GM10266 (cell line): ENCODE measurements around the gene MCCC2.
"Not testable (repeated sequence)": the region's sequence is repeated elsewhere in the genome, so short reads cannot be mapped to it uniquely, and the experiment has no call there.

Experiments
- DNase-seq: peaks from one replicate; pipeline ENCODE4 v3.0.0; 2012; ENCODE audit errors: extremely low spot score
- TF ChIP-seq, protein P1 (sequence below): IDR thresholded peaks from 2 replicates; pipeline ENCODE4 v1.5.1; 2012; ENCODE audit warnings: mild to moderate bottlenecking, low read depth; ENCODE audit not compliant: control insufficient read depth, insufficient read depth; ENCODE audit errors: missing control alignments

Gene MCCC2

DNA sequence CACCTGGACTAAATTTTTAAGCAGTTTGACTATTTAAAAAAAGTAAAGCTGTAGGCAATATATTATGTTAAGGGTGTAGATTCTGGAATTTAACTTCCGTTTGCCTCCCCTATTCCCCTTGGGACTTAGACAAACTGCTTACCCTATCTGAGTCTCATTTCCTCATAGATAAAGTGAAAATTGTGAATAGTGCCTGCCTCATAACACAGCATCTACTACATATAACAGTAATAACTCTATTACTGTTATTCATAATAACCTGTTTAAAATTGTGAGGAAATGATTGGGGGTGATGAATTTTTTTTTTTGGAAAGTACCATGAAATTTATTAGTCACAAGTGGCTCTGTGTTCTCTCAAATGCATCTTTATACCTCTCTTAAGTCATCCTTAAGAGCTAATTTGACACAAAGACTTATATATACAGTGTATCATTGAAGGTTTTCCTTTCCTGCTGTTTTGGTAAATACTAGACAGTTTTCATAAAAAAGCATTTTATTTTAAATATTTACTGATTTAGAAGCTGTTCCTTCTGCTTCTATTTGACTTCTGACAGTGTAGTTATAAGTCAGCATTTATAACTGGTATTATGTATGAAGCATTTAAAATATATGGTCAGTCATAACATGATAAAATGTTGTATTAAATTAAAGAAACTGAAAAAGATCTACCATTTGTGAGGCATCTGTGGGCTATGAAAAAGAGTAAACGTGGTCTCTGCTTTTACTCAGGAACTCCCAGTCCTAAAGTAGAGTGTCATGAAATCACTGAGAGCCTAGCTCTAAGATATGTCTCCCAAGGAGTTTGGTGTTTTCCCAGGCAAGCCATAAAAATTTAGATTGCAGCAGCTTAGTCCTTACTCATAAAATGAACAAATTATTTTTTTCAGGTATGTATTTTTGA lies 46.4 kb downstream of the MCCC2 start:
- peak; percentile 11 for DNase-seq

DNA sequence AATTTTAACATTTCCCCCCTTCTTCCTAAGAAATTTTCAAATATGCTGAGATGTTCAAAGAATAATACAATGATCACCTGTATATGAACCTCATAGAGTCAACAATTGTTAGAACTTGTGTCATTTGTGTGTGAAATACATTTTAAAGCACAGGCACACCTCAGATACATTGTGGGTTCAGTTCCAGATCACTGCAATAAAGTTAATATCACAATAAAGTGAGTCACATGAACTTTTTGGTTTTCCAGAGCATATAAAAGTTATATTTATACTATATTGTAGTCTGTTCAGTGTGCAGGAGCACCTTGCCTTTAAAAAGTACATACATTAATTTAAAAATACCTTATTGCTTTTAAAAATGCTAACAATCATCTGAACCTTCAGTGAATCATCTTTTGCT lies 50.0 kb downstream of the MCCC2 start:
- TF ChIP-seq, protein P1, sequence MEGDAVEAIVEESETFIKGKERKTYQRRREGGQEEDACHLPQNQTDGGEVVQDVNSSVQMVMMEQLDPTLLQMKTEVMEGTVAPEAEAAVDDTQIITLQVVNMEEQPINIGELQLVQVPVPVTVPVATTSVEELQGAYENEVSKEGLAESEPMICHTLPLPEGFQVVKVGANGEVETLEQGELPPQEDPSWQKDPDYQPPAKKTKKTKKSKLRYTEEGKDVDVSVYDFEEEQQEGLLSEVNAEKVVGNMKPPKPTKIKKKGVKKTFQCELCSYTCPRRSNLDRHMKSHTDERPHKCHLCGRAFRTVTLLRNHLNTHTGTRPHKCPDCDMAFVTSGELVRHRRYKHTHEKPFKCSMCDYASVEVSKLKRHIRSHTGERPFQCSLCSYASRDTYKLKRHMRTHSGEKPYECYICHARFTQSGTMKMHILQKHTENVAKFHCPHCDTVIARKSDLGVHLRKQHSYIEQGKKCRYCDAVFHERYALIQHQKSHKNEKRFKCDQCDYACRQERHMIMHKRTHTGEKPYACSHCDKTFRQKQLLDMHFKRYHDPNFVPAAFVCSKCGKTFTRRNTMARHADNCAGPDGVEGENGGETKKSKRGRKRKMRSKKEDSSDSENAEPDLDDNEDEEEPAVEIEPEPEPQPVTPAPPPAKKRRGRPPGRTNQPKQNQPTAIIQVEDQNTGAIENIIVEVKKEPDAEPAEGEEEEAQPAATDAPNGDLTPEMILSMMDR: no peak

More for the DNA sequence above, 46.4 kb downstream of the MCCC2 start:
- TF ChIP-seq, protein P1: no peak

DNA sequence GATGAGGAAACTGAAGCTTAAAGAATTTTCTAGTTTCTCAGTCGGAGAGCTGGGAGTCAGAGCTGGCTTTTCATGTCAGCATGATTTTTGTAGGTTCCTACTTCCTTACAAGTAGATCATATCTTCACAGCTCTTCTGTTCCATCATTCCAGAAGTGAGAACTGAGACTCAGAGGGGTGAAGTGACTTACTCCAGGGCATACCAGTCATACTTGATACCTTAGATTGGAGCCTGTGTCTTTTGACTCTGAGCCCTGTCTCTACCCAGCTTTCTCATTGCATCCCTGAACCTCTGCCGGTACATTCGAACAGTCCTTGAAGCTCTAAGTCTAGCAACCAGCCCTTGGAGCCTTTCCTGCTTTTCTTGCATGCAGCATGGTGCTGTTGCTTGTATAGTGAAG lies 53.3 kb downstream of the MCCC2 start:
- DNase-seq: no peak
- TF ChIP-seq, protein P1: no peak

More for the DNA sequence above, 50.0 kb downstream of the MCCC2 start:
- no peak for DNase-seq

DNA sequence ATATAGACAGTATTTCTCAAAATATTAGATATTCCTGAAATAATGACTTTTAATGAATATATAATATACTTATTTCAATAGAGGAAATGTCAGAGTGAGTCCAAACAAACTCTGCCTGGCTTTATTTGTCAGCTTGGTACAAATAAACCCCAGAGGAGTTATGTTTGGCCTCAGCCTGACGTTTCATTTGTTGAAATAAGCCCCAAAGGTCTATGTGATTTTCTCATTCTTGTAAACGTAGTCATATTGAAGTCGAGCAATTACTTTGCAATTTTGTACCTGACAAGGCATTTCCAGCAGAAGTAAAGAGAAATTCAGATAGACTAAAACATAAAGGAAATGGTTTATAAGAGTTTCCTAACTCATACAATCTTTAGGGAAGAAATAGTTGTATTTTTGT lies 57.9 kb downstream of the MCCC2 start:
- TF ChIP-seq, protein P1: no peak
- no peak for DNase-seq

DNA sequence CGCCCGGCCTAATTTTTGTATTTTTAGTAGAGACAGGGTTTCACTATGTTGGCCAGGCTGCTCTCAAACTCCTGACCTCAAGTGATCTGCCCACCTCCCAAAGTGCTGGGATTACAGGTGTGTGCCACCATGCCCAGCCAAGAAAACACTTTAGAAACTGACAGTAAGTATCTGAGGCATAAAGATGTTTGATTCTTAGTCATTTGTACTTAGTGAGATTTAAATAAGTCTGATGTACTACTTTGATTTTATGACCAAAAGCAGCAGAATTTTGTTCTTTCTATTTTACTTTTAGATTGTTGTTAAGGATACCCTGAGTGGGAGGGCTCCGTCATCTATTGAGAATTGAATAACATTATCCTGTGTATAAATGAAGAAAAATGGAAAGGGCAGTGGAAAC lies 63.8 kb downstream of the MCCC2 start:
- DNase-seq: not testable (repeated sequence)

DNA sequence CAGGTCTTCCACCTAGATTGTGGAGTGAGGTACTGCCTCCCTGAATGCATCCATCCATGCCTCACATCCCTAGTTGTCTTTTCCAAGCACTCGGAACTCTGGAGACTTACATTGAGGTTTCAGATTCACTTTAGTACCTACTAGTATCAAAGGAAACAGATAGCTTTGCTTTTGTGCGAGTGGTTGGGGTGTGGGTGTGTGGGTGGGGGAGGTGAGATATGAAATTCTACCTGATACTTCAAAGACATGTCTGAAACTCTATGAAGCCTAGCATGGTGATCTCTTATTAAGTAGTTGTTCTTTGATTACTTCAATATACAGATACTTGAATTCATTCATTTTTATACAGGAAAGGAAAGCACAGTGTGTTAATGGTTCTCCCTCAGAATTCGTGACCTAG lies 64.4 kb downstream of the MCCC2 start:
- no peak for DNase-seq

DNA sequence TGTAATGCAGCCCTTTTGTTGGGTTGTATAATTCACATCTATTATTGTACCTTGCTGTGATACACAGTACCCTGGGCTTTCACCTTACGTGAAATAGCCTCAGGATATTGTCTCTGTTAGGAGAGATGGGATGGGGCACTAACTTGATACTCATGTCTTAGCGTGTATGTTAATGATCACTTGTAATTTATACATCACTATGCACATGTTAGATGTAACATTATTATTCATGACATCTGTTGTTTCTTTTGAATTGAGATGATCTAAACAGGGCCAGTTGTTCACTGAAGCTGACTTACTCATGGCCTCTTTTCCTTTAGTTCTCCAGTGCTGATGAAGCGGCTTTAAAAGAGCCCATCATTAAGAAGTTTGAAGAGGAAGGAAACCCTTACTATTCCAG lies 65.2 kb downstream of the MCCC2 start:
- TF ChIP-seq, protein P1: no peak
- DNase-seq: no peak

More for the DNA sequence above, 64.4 kb downstream of the MCCC2 start:
- TF ChIP-seq, protein P1: no peak
